Dendritic cell treated with granulocyte-macrophage colony-stimulating factor and Interleukin-4, amounts not matched to agents 40 ng/mL and 50 ng/mL, for 4 days (primary cell): ENCODE data around the gene SLC24A4.

Experiments
- H3K27ac Mint-ChIP-seq: one replicate; pipeline ENCODE4 v1.8.0; 2022; ENCODE audit warnings: mild to moderate bottlenecking, mixed read lengths
- H3K27me3 Mint-ChIP-seq: one replicate; pipeline ENCODE4 v1.8.0; 2022; ENCODE audit warnings: mild to moderate bottlenecking, mixed read lengths
- H3K36me3 Mint-ChIP-seq: one replicate; pipeline ENCODE4 v1.8.0; 2022; ENCODE audit warnings: low read depth, mixed read lengths
- H3K4me1 Mint-ChIP-seq: one replicate; pipeline ENCODE4 v1.8.0; 2022; ENCODE audit warnings: low read depth, mixed read lengths
- H3K4me3 Mint-ChIP-seq: one replicate; pipeline ENCODE4 v1.8.0; 2022; ENCODE audit warnings: mild to moderate bottlenecking, moderate library complexity, mixed read lengths
- H3K9me3 Mint-ChIP-seq: one replicate; pipeline ENCODE4 v1.8.0; 2022; ENCODE audit warnings: mixed read lengths
- intact Hi-C: fragments of 100-400 bp; cut with micrococcal nuclease; formaldehyde crosslinking; loops from one replicate; pipeline ENCODE4 v1.15.0; 2022

The SLC24A4 gene

GRCh38 chr14:92487513-92488133, 164.7 kb downstream of the SLC24A4 start:
- H3K36me3 Mint-ChIP-seq = peaks cover 67% of the 10 kb centered on the region
- peak overlapping the region; percentile 75 for H3K27ac Mint-ChIP-seq
- H3K27me3 Mint-ChIP-seq = no peaks in the 10 kb centered on the region
- H3K4me1 Mint-ChIP-seq = peaks cover 86% of the 10 kb centered on the region
- peak overlapping the region; percentile 27 for H3K4me3 Mint-ChIP-seq
- H3K9me3 Mint-ChIP-seq = no peaks in the 10 kb centered on the region
- intact Hi-C loops = no loop called here

- Mint-ChIP-seq H3K4me3 (no peak overlapping the region), H3K4me1 (peaks cover 91% of the 10 kb centered on the region), H3K27ac (peak overlapping the region; percentile 75), H3K9me3 (no peaks in the 10 kb centered on the region), H3K27me3 (no peaks in the 10 kb centered on the region), H3K36me3 (peaks cover 68% of the 10 kb centered on the region)
- intact Hi-C loops = no loop called here
These were observed 166.7 kb downstream of the SLC24A4 start for GRCh38 chr14:92489394-92490238.

- intact Hi-C loops = no loop called here
- H3K27ac Mint-ChIP-seq = peak overlapping the region; percentile 75
- no peak overlapping the region for H3K4me3 Mint-ChIP-seq
- no peaks in the 10 kb centered on the region for H3K27me3 Mint-ChIP-seq
- peaks cover 61% of the 10 kb centered on the region for H3K36me3 Mint-ChIP-seq
- peaks cover 92% of the 10 kb centered on the region for H3K4me1 Mint-ChIP-seq
- H3K9me3 Mint-ChIP-seq = no peaks in the 10 kb centered on the region
These were observed 167.4 kb downstream of the SLC24A4 start for GRCh38 chr14:92490239-92490959.

DNA sequence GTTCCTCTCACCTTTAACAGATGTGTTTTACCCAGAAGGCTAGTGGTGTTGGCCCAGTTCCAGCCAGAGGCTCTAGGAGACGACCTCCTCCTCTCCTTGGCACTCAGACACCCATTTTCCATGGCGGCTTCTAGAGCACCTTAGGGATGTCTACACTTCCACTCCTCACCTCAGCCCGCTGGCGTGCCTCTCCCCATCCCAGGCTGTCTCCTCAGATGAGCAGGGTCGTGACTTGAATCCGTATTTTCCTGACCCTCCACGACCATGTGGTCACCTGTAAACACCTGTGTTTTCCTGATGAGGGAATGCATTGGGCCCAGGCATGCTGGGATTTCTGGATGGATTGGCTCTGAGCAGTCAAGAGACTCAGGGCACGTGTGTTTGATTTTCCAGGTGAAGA, 168.8 kb downstream of the SLC24A4 start:
- Mint-ChIP-seq H3K36me3 (peaks cover 50% of the 10 kb centered on the region), H3K27me3 (no peaks in the 10 kb centered on the region), H3K4me1 (peaks cover 92% of the 10 kb centered on the region), H3K27ac (peak overlapping the region; percentile 93), H3K9me3 (no peaks in the 10 kb centered on the region), H3K4me3 (no peak overlapping the region)
- intact Hi-C loops = no loop called here

DNA sequence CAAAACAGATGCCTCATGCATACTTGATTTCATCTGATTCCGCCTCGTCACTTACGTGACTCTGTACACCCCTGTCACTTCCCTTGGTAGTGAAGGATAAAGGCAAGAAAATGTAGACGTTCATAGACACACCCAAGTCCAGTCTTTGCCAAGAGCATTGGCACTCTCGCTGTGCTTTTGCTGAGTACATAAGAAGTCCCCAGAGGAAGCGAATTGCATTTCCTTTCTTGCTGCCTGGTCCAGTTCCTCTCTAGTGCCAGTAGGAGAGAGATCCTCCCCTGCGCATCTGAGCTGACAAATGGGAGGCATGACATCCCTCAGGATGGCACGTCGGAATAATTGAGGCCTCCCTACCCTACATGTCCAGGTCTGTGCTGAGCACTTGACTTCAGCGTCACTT, 169.3 kb downstream of the SLC24A4 start:
- intact Hi-C loops = no loop called here
- Mint-ChIP-seq H3K9me3 (no peaks in the 10 kb centered on the region), H3K36me3 (peaks cover 45% of the 10 kb centered on the region), H3K4me3 (no peak overlapping the region), H3K27me3 (no peaks in the 10 kb centered on the region), H3K4me1 (peaks cover 92% of the 10 kb centered on the region), H3K27ac (peak overlapping the region; percentile 93)

DNA sequence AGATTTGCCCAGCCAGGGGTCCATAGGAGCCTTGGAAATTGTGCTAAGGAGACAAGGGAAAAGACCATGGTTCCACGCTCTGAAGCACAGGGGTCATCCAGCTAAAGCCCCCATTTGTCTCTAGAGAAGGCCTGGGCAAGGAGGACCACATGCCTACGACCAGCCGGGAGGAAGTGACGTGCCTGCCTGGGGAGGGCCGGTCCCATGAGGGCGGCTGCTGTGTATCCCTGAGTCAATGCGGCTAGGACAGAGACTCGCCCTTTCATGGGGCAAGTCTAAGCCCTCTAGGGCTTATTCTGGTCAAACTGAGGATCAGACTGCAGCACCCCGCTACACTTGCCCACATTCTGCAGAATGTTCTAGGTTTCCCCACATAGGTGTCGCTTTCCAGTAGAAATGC, 170.1 kb downstream of the SLC24A4 start:
- Mint-ChIP-seq H3K27ac (peak overlapping the region; percentile 93), H3K9me3 (no peaks in the 10 kb centered on the region), H3K4me1 (peaks cover 89% of the 10 kb centered on the region), H3K36me3 (peaks cover 44% of the 10 kb centered on the region), H3K27me3 (no peaks in the 10 kb centered on the region), H3K4me3 (no peak overlapping the region)
- intact Hi-C loops = no loop called here

- intact Hi-C loops = no loop called here
- peak overlapping the region; percentile 93 for H3K27ac Mint-ChIP-seq
- peaks cover 44% of the 10 kb centered on the region for H3K36me3 Mint-ChIP-seq
- no peaks in the 10 kb centered on the region for H3K9me3 Mint-ChIP-seq
- peaks cover 84% of the 10 kb centered on the region for H3K4me1 Mint-ChIP-seq
- H3K27me3 Mint-ChIP-seq = no peaks in the 10 kb centered on the region
- no peak overlapping the region for H3K4me3 Mint-ChIP-seq
These were observed 170.5 kb downstream of the SLC24A4 start for GRCh38 chr14:92493492-92493891.

DNA sequence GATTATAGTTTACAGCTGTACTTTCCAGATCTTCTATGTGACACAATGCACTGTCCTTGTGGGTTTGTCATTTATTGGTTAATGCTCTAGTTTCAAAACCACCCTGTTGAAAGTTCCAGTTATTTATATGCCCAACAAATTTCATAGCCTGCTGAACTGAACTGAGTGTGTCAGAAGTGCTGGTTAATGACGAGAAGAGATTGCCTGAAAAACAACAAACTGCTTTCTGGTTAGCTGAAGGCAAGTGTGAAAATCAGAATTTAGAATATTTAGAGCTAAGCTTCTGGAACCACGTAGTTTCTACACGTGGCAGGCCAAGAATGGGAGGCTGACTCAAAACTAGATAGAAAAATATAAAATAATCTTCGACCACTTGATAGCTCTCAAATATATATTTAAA, 171.5 kb downstream of the SLC24A4 start:
- H3K36me3 Mint-ChIP-seq = peaks cover 44% of the 10 kb centered on the region
- H3K27me3 Mint-ChIP-seq = peaks cover 3% of the 10 kb centered on the region
- no peak overlapping the region for H3K4me3 Mint-ChIP-seq
- no peaks in the 10 kb centered on the region for H3K9me3 Mint-ChIP-seq
- intact Hi-C loops = no loop called here
- H3K4me1 Mint-ChIP-seq = peaks cover 78% of the 10 kb centered on the region
- peak overlapping the region; percentile 80 for H3K27ac Mint-ChIP-seq

- H3K4me1 Mint-ChIP-seq = peaks cover 73% of the 10 kb centered on the region
- H3K27ac Mint-ChIP-seq = peak overlapping the region; percentile 80
- H3K36me3 Mint-ChIP-seq = peaks cover 44% of the 10 kb centered on the region
These were observed 172.1 kb downstream of the SLC24A4 start for GRCh38 chr14:92495027-92495426.

GRCh38 chr14:92496191-92496857, 173.4 kb downstream of the SLC24A4 start:
- H3K4me3 Mint-ChIP-seq = no peak overlapping the region
- peaks cover 10% of the 10 kb centered on the region for H3K27me3 Mint-ChIP-seq
- intact Hi-C loops = no loop called here
- H3K4me1 Mint-ChIP-seq = peaks cover 64% of the 10 kb centered on the region
- H3K36me3 Mint-ChIP-seq = peaks cover 41% of the 10 kb centered on the region
- H3K27ac Mint-ChIP-seq = peak overlapping the region; percentile 80
- no peaks in the 10 kb centered on the region for H3K9me3 Mint-ChIP-seq

More at GRCh38 chr14:92495027-92495426, 172.1 kb downstream of the SLC24A4 start:
- H3K4me3 Mint-ChIP-seq = no peak overlapping the region
- H3K9me3 Mint-ChIP-seq = no peaks in the 10 kb centered on the region
- peaks cover 6% of the 10 kb centered on the region for H3K27me3 Mint-ChIP-seq
- intact Hi-C loops = no loop called here

GRCh38 chr14:92497391-92497790, 174.4 kb downstream of the SLC24A4 start:
- Mint-ChIP-seq H3K36me3 (peaks cover 33% of the 10 kb centered on the region), H3K27ac (peak overlapping the region; percentile 80), H3K27me3 (peaks cover 10% of the 10 kb centered on the region), H3K9me3 (no peaks in the 10 kb centered on the region), H3K4me1 (peaks cover 53% of the 10 kb centered on the region), H3K4me3 (no peak overlapping the region)
- intact Hi-C loops = no loop called here

- H3K9me3 Mint-ChIP-seq = no peaks in the 10 kb centered on the region
- peaks cover 53% of the 10 kb centered on the region for H3K4me1 Mint-ChIP-seq
- peak overlapping the region; percentile 2 for H3K27ac Mint-ChIP-seq
- no peak overlapping the region for H3K4me3 Mint-ChIP-seq
- peaks cover 15% of the 10 kb centered on the region for H3K36me3 Mint-ChIP-seq
- peaks cover 15% of the 10 kb centered on the region for H3K27me3 Mint-ChIP-seq
- intact Hi-C loops = no loop called here
These were observed 176.3 kb downstream of the SLC24A4 start for GRCh38 chr14:92499234-92499633.

DNA sequence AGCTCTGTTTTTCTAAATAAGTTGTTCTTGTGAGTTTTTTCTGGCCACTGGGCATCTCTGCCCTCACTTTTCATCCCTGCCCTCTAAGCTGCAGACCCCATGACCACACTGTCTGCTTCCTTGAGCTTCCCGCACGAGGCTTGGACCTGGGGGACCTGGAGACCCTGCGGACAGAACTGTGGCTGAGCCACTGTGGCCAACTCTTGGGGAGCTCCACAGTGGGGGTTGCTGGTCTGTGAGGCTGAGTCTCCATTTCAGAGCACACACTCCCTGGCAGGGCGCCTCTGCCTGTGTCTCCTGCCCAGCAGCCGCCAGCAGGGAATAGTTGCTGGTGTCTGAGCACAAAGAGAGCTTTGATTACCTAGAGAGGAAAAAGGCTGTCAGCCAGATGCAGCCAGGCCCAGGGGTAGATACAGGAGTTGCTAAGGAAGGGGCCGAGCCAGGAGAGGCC, 177.6 kb downstream of the SLC24A4 start:
- Mint-ChIP-seq H3K36me3 (peaks cover 11% of the 10 kb centered on the region), H3K4me3 (no peak overlapping the region), H3K4me1 (peaks cover 55% of the 10 kb centered on the region), H3K27me3 (peaks cover 19% of the 10 kb centered on the region), H3K9me3 (no peaks in the 10 kb centered on the region), H3K27ac (no peak overlapping the region)
- intact Hi-C loops = no loop called here
